SKM-1 (cell line): ENCODE results near the gene GABRA5.
"Not testable (repeated sequence)": the region's sequence is repeated elsewhere in the genome, so short reads cannot be mapped to it uniquely, and the experiment has no call there.

Experiments
- DNase-seq: peaks from one replicate; lab custom pipeline; 2025; ENCODE audit not compliant: unreplicated experiment; lab: John Stamatoyannopoulos, UW

The GABRA5 gene

GRCh38 chr15:26875476-26875850 lies 8.6 kb downstream of the GABRA5 start:
- no peak for DNase-seq

GRCh38 chr15:26877831-26878230 lies 11.0 kb downstream of the GABRA5 start:
- DNase-seq = no peak

- DNase-seq = no peak
Measured at GRCh38 chr15:26879706-26880105, 12.8 kb downstream of the GABRA5 start.

GRCh38 chr15:26882112-26882511 lies 15.2 kb downstream of the GABRA5 start:
- no peak for DNase-seq

GRCh38 chr15:26882616-26883365 lies 15.9 kb downstream of the GABRA5 start:
- no peak for DNase-seq

- DNase-seq = no peak
Measured at GRCh38 chr15:26883466-26883865, 16.6 kb downstream of the GABRA5 start.

- no peak for DNase-seq
Measured at GRCh38 chr15:26886566-26886965, 19.7 kb downstream of the GABRA5 start.

GRCh38 chr15:26887926-26888666 lies 21.2 kb downstream of the GABRA5 start:
- DNase-seq = no peak

GRCh38 chr15:26888761-26889160 lies 21.9 kb downstream of the GABRA5 start:
- no peak for DNase-seq

- DNase-seq = peak; percentile 28
Measured at GRCh38 chr15:26889298-26889898, 22.5 kb downstream of the GABRA5 start.

- DNase-seq = no peak
Measured at GRCh38 chr15:26890451-26890850, 23.6 kb downstream of the GABRA5 start.

- DNase-seq = no peak
Measured at GRCh38 chr15:26890988-26891387, 24.1 kb downstream of the GABRA5 start.

GRCh38 chr15:26891448-26892181 lies 24.8 kb downstream of the GABRA5 start:
- DNase-seq = peak; percentile 16

- DNase-seq = no peak
Measured at GRCh38 chr15:26892182-26892518, 25.3 kb downstream of the GABRA5 start.

- DNase-seq = no peak
Measured at GRCh38 chr15:26892678-26893077, 25.8 kb downstream of the GABRA5 start.

GRCh38 chr15:26893351-26894065 lies 26.6 kb downstream of the GABRA5 start:
- no peak for DNase-seq

- DNase-seq = no peak
Measured at GRCh38 chr15:26894181-26894580, 27.3 kb downstream of the GABRA5 start.

- DNase-seq = not testable (repeated sequence)
Measured at GRCh38 chr15:26895346-26895745, 28.5 kb downstream of the GABRA5 start.

- DNase-seq = no peak
Measured at GRCh38 chr15:26899658-26900057, 32.8 kb downstream of the GABRA5 start.

GRCh38 chr15:26901041-26901440 lies 34.2 kb downstream of the GABRA5 start:
- no peak for DNase-seq

- DNase-seq = no peak
Measured at GRCh38 chr15:26910715-26911114, 43.9 kb downstream of the GABRA5 start.
